A549 (cell line): ENCODE measurements around the gene PITX3.

Experiments
- BHLHE40 ChIP-seq: IDR thresholded peaks from 2 replicates; pipeline ENCODE4 v1.6.1; 2012; ENCODE audit warnings: low read depth, low read length, inconsistent platforms
- FOSL2 ChIP-seq, 2 experiments: fragments of 450-650 bp in 1 of 2; fragments of >200 bp in 1 of 2; sonication (Bioruptor Twin) in 1 of 2; formaldehyde crosslinking; IDR thresholded peaks; 2 replicates each; pipeline versions ENCODE4 v1.5.0 to v1.6.1; 2016 to 2020; ENCODE audit warnings: mild to moderate bottlenecking in 1 of 2, moderate library complexity in 1 of 2
- KDM5A ChIP-seq: fragments of 200-600 bp; sonication (generic); IDR thresholded peaks from 2 replicates; pipeline ENCODE4 v1.6.1; 2016; ENCODE audit warnings: antibody characterized with exemption, mild to moderate bottlenecking
- PHF8 ChIP-seq: fragments of 200-600 bp; sonication (generic); IDR thresholded peaks from 2 replicates; pipeline ENCODE4 v1.6.1; 2016; ENCODE audit warnings: low read depth, mild to moderate bottlenecking, antibody characterized with exemption, moderate library complexity, borderline replicate concordance
- RNF2 ChIP-seq: fragments of 200-600 bp; sonication (generic); IDR thresholded peaks from 2 replicates; pipeline ENCODE4 v1.6.1; 2016; ENCODE audit warnings: low read depth, mild to moderate bottlenecking, antibody characterized with exemption, moderate library complexity, borderline replicate concordance
- TF ChIP-seq, protein P1 (sequence below): fragments of >200 bp; sonication (Bioruptor Twin); formaldehyde crosslinking; IDR thresholded peaks from 3 replicates; pipeline ENCODE4 v1.5.1; 2016

DNA sequence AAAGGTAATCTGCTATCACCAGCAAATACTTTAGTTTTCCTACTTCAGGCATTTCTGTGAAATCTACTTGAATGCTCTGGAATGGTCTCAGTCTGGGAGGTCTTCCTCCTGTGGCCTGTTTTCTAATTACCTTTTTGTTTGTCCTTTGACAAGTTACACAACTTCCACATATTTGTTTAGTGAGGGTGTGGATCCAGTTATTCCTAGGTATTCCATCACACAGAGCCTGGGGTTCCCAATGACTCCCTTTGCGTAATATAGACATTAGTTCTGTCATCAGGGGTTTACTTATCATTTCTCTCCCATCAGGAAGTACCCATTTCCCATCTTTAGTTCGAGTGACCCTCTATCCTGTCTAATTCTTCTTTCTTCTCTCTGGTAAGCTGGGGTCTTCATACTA, 43.3 kb downstream of the PITX3 start:
- TF ChIP-seq BHLHE40 = no peak
- no peak for TF ChIP-seq FOSL2 (IDR thresholded peaks at IDR 0.05)
- TF ChIP-seq FOSL2 (CRISPR knock-in tag; IDR thresholded peaks at IDR 0.05) = no peak; the same call in 1 of the 2 replicates
- TF ChIP-seq, protein P1, sequence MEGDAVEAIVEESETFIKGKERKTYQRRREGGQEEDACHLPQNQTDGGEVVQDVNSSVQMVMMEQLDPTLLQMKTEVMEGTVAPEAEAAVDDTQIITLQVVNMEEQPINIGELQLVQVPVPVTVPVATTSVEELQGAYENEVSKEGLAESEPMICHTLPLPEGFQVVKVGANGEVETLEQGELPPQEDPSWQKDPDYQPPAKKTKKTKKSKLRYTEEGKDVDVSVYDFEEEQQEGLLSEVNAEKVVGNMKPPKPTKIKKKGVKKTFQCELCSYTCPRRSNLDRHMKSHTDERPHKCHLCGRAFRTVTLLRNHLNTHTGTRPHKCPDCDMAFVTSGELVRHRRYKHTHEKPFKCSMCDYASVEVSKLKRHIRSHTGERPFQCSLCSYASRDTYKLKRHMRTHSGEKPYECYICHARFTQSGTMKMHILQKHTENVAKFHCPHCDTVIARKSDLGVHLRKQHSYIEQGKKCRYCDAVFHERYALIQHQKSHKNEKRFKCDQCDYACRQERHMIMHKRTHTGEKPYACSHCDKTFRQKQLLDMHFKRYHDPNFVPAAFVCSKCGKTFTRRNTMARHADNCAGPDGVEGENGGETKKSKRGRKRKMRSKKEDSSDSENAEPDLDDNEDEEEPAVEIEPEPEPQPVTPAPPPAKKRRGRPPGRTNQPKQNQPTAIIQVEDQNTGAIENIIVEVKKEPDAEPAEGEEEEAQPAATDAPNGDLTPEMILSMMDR = no peak
- no peak for TF ChIP-seq PHF8
- no peak for TF ChIP-seq KDM5A
- TF ChIP-seq RNF2 = no peak
